Naive thymus-derived CD8-positive, alpha-beta T cell (primary cell): ENCODE measurements around the gene CAPN14. TPM values are rescaled to one million over a fixed set of nuclear protein-coding genes. Genes with fewer than 3 reads are reported as not detected.

Source experiments
- ATAC-seq, 2 donors: fragments of 150-1000 bp; cut with Tn5 transposase in 1 of 2; sonication (Bioruptor Pico), chemical (Tn5 transposase) in 1 of 2; 1 replicate in 1 of 2; 2 replicates in 1 of 2; pipeline ENCODE4 v1.10.0; 2021; ENCODE audit warnings: mild to moderate bottlenecking in 2 of 2, moderate library complexity in 2 of 2
- POLR2A ChIA-PET: fragments of 350-600 bp; sonication (Branson Sonifier 250); formaldehyde crosslinking; loops from one replicate; lab custom pipeline; 2021; ENCODE audit warnings: antibody characterized with exemption; lab: Charles Lee
- DNase-seq, 10 donors: peaks; one replicate each; pipeline versions ENCODE4 v3.0.0 to v3.0.0-alpha.2; 2020 to 2022
- H3K27ac Mint-ChIP-seq, 10 donors: one replicate each; pipeline ENCODE4 v1.8.0; 2020 to 2022; ENCODE audit warnings: mild to moderate bottlenecking in 10 of 10, mixed read lengths in 10 of 10, moderate library complexity in 4 of 10, inconsistent platforms in 1 of 10
- H3K27me3 Mint-ChIP-seq, 5 donors: one replicate each; pipeline ENCODE4 v1.8.0; 2021 to 2022; ENCODE audit warnings: mixed read lengths in 5 of 5
- H3K36me3 Mint-ChIP-seq, 3 donors: one replicate each; pipeline ENCODE4 v1.8.0; 2020 to 2022; ENCODE audit warnings: mixed read lengths in 3 of 3, mild to moderate bottlenecking in 2 of 3, inconsistent platforms in 1 of 3
- H3K4me1 Mint-ChIP-seq, 4 donors: one replicate each; pipeline ENCODE4 v1.8.0; 2021 to 2022; ENCODE audit warnings: mixed read lengths in 4 of 4
- H3K4me3 Mint-ChIP-seq, 10 donors: one replicate each; pipeline ENCODE4 v1.8.0; 2020 to 2022; ENCODE audit warnings: mild to moderate bottlenecking in 10 of 10, mixed read lengths in 10 of 10, moderate library complexity in 6 of 10, inconsistent platforms in 1 of 10
- H3K9me3 Mint-ChIP-seq, 9 donors: one replicate each; pipeline ENCODE4 v1.8.0; 2020 to 2022; ENCODE audit warnings: mixed read lengths in 9 of 9, mild to moderate bottlenecking in 3 of 9, inconsistent platforms in 1 of 9, moderate library complexity in 1 of 9
- polyA plus RNA-seq, 3 donors: library from polyadenylated mRNA; unstranded; fragments of 300-500 nt; fragmentation: Illumina TruSeq; gene quantifications; one replicate each; pipeline ENCODE4 v1.2.3, GENCODE V29; 2021
- total RNA-seq, 8 experiments: library from RNA in 2 of 8; stranded (reverse) in 2 of 8; gene quantifications; one replicate each; pipeline ENCODE4 v1.2.3 and lab custom pipeline; 2021 to 2026

Gene CAPN14
- total and polyA plus RNA-seq, 5 experiments from 2014 or later, result 0.09 to 0.65 (median 0.29) TPM; not detected in 1

DNA sequence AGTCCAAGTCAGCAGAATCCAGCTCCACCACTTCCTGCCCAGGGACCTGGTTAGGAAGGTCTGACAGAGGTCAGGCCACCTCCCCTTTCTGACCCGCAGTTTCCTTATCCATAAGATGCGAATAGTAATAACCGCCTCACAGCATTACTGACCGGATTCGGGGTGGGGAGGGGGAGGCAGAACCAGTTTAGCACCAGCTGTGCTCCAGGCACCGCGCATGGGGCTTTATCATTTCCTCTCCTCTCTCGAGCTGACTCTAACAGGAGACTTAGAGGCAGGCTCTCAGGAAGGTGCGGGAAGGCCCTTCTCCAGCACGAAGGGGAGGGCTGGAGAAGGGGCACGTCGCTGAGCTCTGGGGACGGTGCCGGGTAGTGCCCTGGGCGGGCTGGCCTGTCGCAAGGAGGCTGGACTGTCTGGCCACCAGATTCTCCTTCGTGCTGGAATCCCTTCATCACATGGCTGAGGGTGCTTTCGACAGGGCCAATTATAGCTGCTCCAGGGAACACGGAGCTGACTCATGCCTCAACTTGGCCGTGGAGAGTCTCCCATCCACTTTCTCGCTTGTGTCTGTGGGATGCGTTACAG is 22.4 kb upstream of the CAPN14 start:
- Mint-ChIP-seq H3K4me3 (no peak overlapping the region), H3K9me3 (no peaks in the 10 kb centered on the region), H3K36me3 (peaks cover 0 to 4% (median 0%) of the 10 kb centered on the region in 3 donors), H3K27ac (no peak overlapping the region), H3K27me3 (no peaks in the 10 kb centered on the region), H3K4me1 (peaks cover 10 to 24% (median 15%) of the 10 kb centered on the region in 4 donors)
- POLR2A ChIA-PET, result no interaction called here
- DNase-seq (no peak), ATAC-seq (no peak)

GRCh38 chr2:31238906-31239592 is 21.7 kb upstream of the CAPN14 start:
- H3K4me3 Mint-ChIP-seq, result no peak overlapping the region
- POLR2A ChIA-PET, result no interaction called here
- no peaks in the 10 kb centered on the region for H3K27me3 Mint-ChIP-seq
- ATAC-seq (no peak), DNase-seq (no peak)
- no peaks in the 10 kb centered on the region for H3K36me3 Mint-ChIP-seq
- H3K9me3 Mint-ChIP-seq, result no peaks in the 10 kb centered on the region
- no peak overlapping the region for H3K27ac Mint-ChIP-seq
- H3K4me1 Mint-ChIP-seq, result peaks cover 12 to 26% (median 16%) of the 10 kb centered on the region in 4 donors

DNA sequence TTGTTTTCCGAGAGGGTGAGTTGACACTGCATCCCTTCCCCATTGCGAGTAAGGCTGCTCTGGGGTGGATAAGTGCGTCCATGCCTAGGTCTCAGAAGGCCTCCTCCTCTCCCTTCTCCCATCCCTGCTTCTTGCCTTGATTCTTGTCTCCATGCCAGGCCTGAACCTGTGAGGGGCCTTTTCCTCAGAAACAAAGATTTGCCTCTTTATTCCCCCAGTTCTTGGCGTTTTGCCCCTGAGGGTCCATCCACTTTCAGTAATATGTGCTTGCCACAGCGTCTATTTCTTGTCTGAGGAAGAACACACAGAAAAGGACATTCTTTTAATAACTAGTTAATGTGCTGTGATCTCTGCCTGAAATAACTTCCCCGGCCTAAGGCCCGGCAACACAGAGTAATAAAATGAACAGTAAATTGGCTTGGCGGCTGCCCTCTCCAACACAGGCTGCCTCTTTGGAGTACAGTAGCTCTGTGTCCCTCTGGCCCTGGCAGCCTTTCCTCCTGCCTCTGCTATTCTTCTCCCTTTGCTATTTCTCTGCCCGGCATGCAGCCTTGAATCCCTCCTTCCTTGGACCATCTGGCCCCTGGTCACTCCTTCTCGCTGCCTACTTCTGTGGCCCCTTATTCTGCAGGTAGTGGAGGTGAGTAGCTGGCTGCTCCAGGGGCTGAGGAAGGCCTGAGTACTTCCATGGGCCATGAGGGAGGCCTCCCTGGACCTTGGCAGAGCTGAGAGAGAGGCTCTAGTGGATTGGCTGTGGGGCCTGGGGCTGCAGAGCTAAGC is 21.0 kb upstream of the CAPN14 start:
- Mint-ChIP-seq H3K4me1 (peaks cover 12 to 33% (median 21%) of the 10 kb centered on the region in 4 donors), H3K27me3 (no peaks in the 10 kb centered on the region), H3K27ac (no peak overlapping the region), H3K9me3 (no peaks in the 10 kb centered on the region), H3K4me3 (no peak overlapping the region), H3K36me3 (no peaks in the 10 kb centered on the region)
- DNase-seq, result no peak
- no peak for ATAC-seq
- POLR2A ChIA-PET, result no interaction called here

- Mint-ChIP-seq H3K4me3 (no peak overlapping the region), H3K27ac (no peak overlapping the region)
- no peak for DNase-seq
Measured at GRCh38 chr2:31237348-31238017, 20.2 kb upstream of the CAPN14 start.

GRCh38 chr2:31236433-31237205 is 19.3 kb upstream of the CAPN14 start:
- Mint-ChIP-seq H3K4me1 (peaks cover 12 to 38% (median 25%) of the 10 kb centered on the region in 4 donors), H3K9me3 (no peaks in the 10 kb centered on the region), H3K4me3 (peak overlapping the region in 1 of 10 donors; percentile 35), H3K27me3 (peaks cover 0 to 4% (median 0%) of the 10 kb centered on the region in 5 donors), H3K27ac (peak overlapping the region in 1 of 10 donors; percentile 44), H3K36me3 (no peaks in the 10 kb centered on the region)
- no peak for ATAC-seq
- POLR2A ChIA-PET, result no interaction called here
- no peak for DNase-seq

More at GRCh38 chr2:31237348-31238017, 20.2 kb upstream of the CAPN14 start:
- Mint-ChIP-seq H3K9me3 (no peaks in the 10 kb centered on the region), H3K36me3 (no peaks in the 10 kb centered on the region), H3K27me3 (no peaks in the 10 kb centered on the region), H3K4me1 (peaks cover 12 to 38% (median 25%) of the 10 kb centered on the region in 4 donors)
- no peak for ATAC-seq
- POLR2A ChIA-PET, result no interaction called here

GRCh38 chr2:31235504-31235902 is 18.2 kb upstream of the CAPN14 start:
- ATAC-seq (no peak), DNase-seq (no peak)
- POLR2A ChIA-PET, result no interaction called here
- Mint-ChIP-seq H3K4me1 (peaks cover 9 to 38% (median 25%) of the 10 kb centered on the region in 4 donors), H3K9me3 (no peaks in the 10 kb centered on the region), H3K36me3 (no peaks in the 10 kb centered on the region), H3K27ac (peak overlapping the region in 5 of 10 donors; percentile 6 to 79 (median 71)), H3K4me3 (peak overlapping the region; percentile 76 to 88 (median 81)), H3K27me3 (peaks cover 0 to 6% (median 1%) of the 10 kb centered on the region in 5 donors)

DNA sequence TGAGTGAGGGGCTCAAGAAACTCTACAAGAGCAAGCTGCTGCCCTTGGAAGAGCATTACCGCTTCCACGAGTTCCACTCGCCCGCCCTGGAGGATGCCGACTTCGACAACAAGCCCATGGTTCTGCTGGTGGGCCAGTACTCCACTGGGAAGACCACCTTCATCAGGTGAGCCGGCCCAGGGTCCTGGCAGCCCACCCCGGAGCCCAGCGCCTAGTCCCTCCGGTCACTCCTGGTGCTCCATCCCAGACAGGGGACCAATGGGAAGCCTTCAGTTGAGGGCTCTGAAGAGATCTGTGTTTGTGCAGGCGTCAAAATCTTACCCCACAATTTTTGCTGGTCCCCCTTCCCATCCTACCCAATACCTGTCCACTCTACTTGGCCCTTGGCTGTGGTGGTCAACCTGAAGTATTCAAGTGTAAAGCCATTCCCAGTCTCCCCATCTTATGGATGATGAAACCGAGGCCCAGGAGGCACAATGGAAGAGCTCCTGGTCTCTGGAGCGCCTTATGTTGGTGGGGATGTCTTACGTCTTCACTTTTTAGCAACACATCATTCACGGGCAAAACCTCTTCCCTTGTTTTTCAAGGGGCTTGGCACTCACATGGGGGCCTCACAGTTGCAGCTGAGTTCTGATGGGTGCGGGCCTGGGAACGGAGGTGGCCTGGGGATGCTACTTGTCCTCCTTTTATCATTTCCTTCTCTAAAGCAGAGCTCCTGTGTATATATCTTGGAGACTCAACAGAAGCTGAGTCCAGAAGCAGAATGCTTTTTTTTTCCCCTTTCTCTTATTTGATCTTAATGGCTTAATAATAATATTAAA is 17.6 kb upstream of the CAPN14 start:
- H3K27me3 Mint-ChIP-seq, result peaks cover 0 to 6% (median 4%) of the 10 kb centered on the region in 5 donors

GRCh38 chr2:31233741-31234682 is 16.7 kb upstream of the CAPN14 start, which contains the start of gene EHD3:
EHD3 (plus strand) TSS chr2:31234152; CDS start chr2:31234622, 470 bp downstream.
- POLR2A ChIA-PET, result interaction anchor here (0.9 to 1.4 kb wide), 2 partner anchors 10 to 523 kb away, joined by 3 read pairs; no protein-coding TSS in a partner anchor
- Mint-ChIP-seq H3K27me3 (peaks cover 0 to 9% (median 4%) of the 10 kb centered on the region in 5 donors), H3K4me1 (peaks cover 9 to 38% (median 25%) of the 10 kb centered on the region in 4 donors), H3K9me3 (no peaks in the 10 kb centered on the region), H3K4me3 (peak within 1 kb of the TSS; percentile 76 to 88 (median 83)), H3K36me3 (no peaks in the 10 kb centered on the region), H3K27ac (peak within 1 kb of the TSS in 7 of 10 donors; percentile 6 to 79 (median 63))
- ATAC-seq, result peak; percentile 96 to 99
- DNase-seq, result peak; percentile 53 to 86 (median 67)

More for the DNA sequence above, 17.6 kb upstream of the CAPN14 start:
- POLR2A ChIA-PET, result interaction anchor here (1.4 kb wide), 1 partner anchor 11 kb away, joined by 3 read pairs; no protein-coding TSS in a partner anchor
- Mint-ChIP-seq H3K4me1 (peaks cover 9 to 38% (median 25%) of the 10 kb centered on the region in 4 donors), H3K36me3 (no peaks in the 10 kb centered on the region), H3K4me3 (peak overlapping the region; percentile 76 to 88 (median 81)), H3K9me3 (no peaks in the 10 kb centered on the region), H3K27ac (peak overlapping the region in 7 of 10 donors; percentile 6 to 79 (median 71))
- ATAC-seq (no peak), DNase-seq (peak in 1 of 10 donors; percentile 5)

- Mint-ChIP-seq H3K4me1 (peaks cover 9 to 38% (median 25%) of the 10 kb centered on the region in 4 donors), H3K27ac (peak overlapping the region in 4 of 10 donors; percentile 0 to 63 (median 36)), H3K9me3 (no peaks in the 10 kb centered on the region), H3K4me3 (peak overlapping the region; percentile 11 to 83 (median 78)), H3K27me3 (peaks cover 0 to 12% (median 4%) of the 10 kb centered on the region in 5 donors), H3K36me3 (no peaks in the 10 kb centered on the region)
- no peak for DNase-seq
- POLR2A ChIA-PET, result no interaction called here
- no peak for ATAC-seq
Measured at GRCh38 chr2:31233231-31233630, 15.9 kb upstream of the CAPN14 start.

GRCh38 chr2:31232586-31232985 is 15.3 kb upstream of the CAPN14 start:
- POLR2A ChIA-PET, result no interaction called here
- H3K4me3 Mint-ChIP-seq, result peak overlapping the region in 4 of 10 donors; percentile 2 to 80 (median 20)
- ATAC-seq (no peak), DNase-seq (no peak)
- H3K9me3 Mint-ChIP-seq, result no peaks in the 10 kb centered on the region
- H3K27me3 Mint-ChIP-seq, result peaks cover 0 to 14% (median 4%) of the 10 kb centered on the region in 5 donors
- H3K36me3 Mint-ChIP-seq, result no peaks in the 10 kb centered on the region
- no peak overlapping the region for H3K27ac Mint-ChIP-seq
- H3K4me1 Mint-ChIP-seq, result peaks cover 9 to 38% (median 25%) of the 10 kb centered on the region in 4 donors
